ENCODE data around the gene DOK4. TPM values are rescaled to one million over a fixed set of nuclear protein-coding genes. Genes with fewer than 3 reads are reported as not detected.

Gene DOK4
- total RNA-seq, 4 donors from 2014 or later = 1.8 to 31.6 (median 24.5) TPM

- TF ChIP-seq CTCF (IDR thresholded peaks at IDR 0.05) (no peak), POLR2A (IDR thresholded peaks at IDR 0.05) (no peak)
- no peaks in the 10 kb centered on the region for H3K4me1 ChIP-seq
- H3K27ac ChIP-seq = no peak overlapping the region
- no peak for DNase-seq
- H3K9me3 ChIP-seq = no peaks in the 10 kb centered on the region
- intact Hi-C loops (cut with DNase I; ENCODE audit: low total_unique reads) = no loop called here
- no peak overlapping the region for H3K4me3 ChIP-seq
- no peaks in the 10 kb centered on the region for H3K36me3 ChIP-seq
- no peaks in the 10 kb centered on the region for H3K27me3 ChIP-seq
Observed at GRCh38 chr16:57427824-57428223, 58.5 kb downstream of the DOK4 start.

DNA sequence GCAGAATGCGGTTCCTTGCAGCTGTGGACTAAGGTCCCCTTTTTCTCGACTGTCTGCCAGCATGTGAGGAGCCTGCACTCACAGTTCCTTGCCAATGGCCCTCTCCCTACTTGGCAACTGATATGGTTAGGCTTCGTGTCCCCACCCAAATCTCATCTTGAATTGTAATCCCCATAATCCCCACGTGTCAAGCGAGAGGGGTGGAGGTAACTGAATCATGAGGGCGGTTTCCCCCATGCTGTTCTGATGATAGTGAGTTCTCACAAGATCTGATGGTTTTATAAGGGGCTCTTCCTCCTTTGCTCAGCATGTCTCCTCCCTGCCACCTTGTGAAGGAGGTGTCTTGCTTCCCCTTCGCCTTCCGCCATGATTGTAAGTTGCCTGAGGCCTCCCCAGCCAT is 59.0 kb downstream of the DOK4 start:
- H3K4me1 ChIP-seq = no peaks in the 10 kb centered on the region
- intact Hi-C loops (cut with DNase I; ENCODE audit: low total_unique reads) = no loop called here
- no peak overlapping the region for H3K27ac ChIP-seq
- no peaks in the 10 kb centered on the region for H3K27me3 ChIP-seq
- no peaks in the 10 kb centered on the region for H3K9me3 ChIP-seq
- no peak for DNase-seq
- no peak overlapping the region for H3K4me3 ChIP-seq
- no peak for TF ChIP-seq POLR2A (IDR thresholded peaks at IDR 0.05)
- no peak for TF ChIP-seq CTCF (IDR thresholded peaks at IDR 0.05)
- no peaks in the 10 kb centered on the region for H3K36me3 ChIP-seq

GRCh38 chr16:57426356-57426755 is 59.9 kb downstream of the DOK4 start:
- TF ChIP-seq POLR2A (IDR thresholded peaks at IDR 0.05) (no peak), CTCF (IDR thresholded peaks at IDR 0.05) (no peak)
- intact Hi-C loops (cut with DNase I; ENCODE audit: low total_unique reads) = no loop called here

GRCh38 chr16:57424583-57424982 is 61.7 kb downstream of the DOK4 start:
- Histone ChIP-seq H3K4me1 (no peaks in the 10 kb centered on the region), H3K27ac (no peak overlapping the region), H3K4me3 (no peak overlapping the region), H3K36me3 (no peaks in the 10 kb centered on the region), H3K9me3 (no peaks in the 10 kb centered on the region), H3K27me3 (no peaks in the 10 kb centered on the region)
- no peak for DNase-seq
- intact Hi-C loops (cut with DNase I; ENCODE audit: low total_unique reads) = no loop called here
- TF ChIP-seq POLR2A (IDR thresholded peaks at IDR 0.05) = no peak
- TF ChIP-seq CTCF (IDR thresholded peaks at IDR 0.05) = no peak

More at GRCh38 chr16:57426356-57426755, 59.9 kb downstream of the DOK4 start:
- Histone ChIP-seq H3K27me3 (no peaks in the 10 kb centered on the region), H3K9me3 (no peaks in the 10 kb centered on the region), H3K4me3 (no peak overlapping the region), H3K36me3 (no peaks in the 10 kb centered on the region), H3K4me1 (no peaks in the 10 kb centered on the region), H3K27ac (no peak overlapping the region)
- no peak for DNase-seq

- no peaks in the 10 kb centered on the region for H3K36me3 ChIP-seq
- intact Hi-C loops (cut with DNase I; ENCODE audit: low total_unique reads) = no loop called here
- DNase-seq = no peak
- H3K27me3 ChIP-seq = no peaks in the 10 kb centered on the region
- TF ChIP-seq CTCF (IDR thresholded peaks at IDR 0.05) (no peak), POLR2A (IDR thresholded peaks at IDR 0.05) (no peak)
- no peaks in the 10 kb centered on the region for H3K4me1 ChIP-seq
- no peak overlapping the region for H3K27ac ChIP-seq
- H3K9me3 ChIP-seq = no peaks in the 10 kb centered on the region
- H3K4me3 ChIP-seq = no peak overlapping the region
Observed at GRCh38 chr16:57423152-57423551, 63.1 kb downstream of the DOK4 start.

All from uterus (tissue), 4 donors.